ENCODE data around the gene MPZL2.

MPZL2 gene

GRCh38 chr11:118272001-118272400 lies 7.9 kb upstream of the MPZL2 start:
- Histone ChIP-seq H3K79me2 (ENCODE audit: insufficient read depth, low read length) (no peaks in the 10 kb centered on the region), H3K9ac (ENCODE audit: low read length) (no peak overlapping the region), H3F3A (ENCODE audit: insufficient read depth, low read length) (no peaks in the 10 kb centered on the region), H3K9me3 (ENCODE audit: low read length) (no peaks in the 10 kb centered on the region), H3K4me3 (ENCODE audit: low read depth, low read length, poor library complexity, severe bottlenecking) (no peak overlapping the region), H2AFZ (ENCODE audit: low read length) (no peak overlapping the region), H3K36me3 (ENCODE audit: insufficient read depth, low read length) (no peaks in the 10 kb centered on the region), H3K27me3 (ENCODE audit: insufficient read depth, low read length) (no peaks in the 10 kb centered on the region), H3K9me2 (ENCODE audit: low read depth, low read length) (no peaks in the 10 kb centered on the region), H4K20me1 (ENCODE audit: insufficient read depth, low read length) (no peaks in the 10 kb centered on the region), H3K4me2 (ENCODE audit: low read length) (no peak overlapping the region), H3K27ac (ENCODE audit: low read depth, low read length, poor library complexity, severe bottlenecking) (no peak overlapping the region), H3K4me1 (ENCODE audit: insufficient read depth, low read length, severe bottlenecking) (no peaks in the 10 kb centered on the region)
- no peak for TF ChIP-seq CTCF (IDR thresholded peaks at IDR 0.05; ENCODE audit: low read length)
- no peak for TF ChIP-seq EZH2 (IDR thresholded peaks at IDR 0.05; ENCODE audit: borderline replicate concordance, low read length)

GRCh38 chr11:118267486-118267885 lies 3.4 kb upstream of the MPZL2 start:
- Histone ChIP-seq H3K4me3 (ENCODE audit: low read depth, low read length, poor library complexity, severe bottlenecking) (no peak overlapping the region), H3K36me3 (ENCODE audit: insufficient read depth, low read length) (no peaks in the 10 kb centered on the region), H3K27me3 (ENCODE audit: insufficient read depth, low read length) (no peaks in the 10 kb centered on the region), H3K27ac (ENCODE audit: low read depth, low read length, poor library complexity, severe bottlenecking) (no peak overlapping the region), H3K4me2 (ENCODE audit: low read length) (no peak overlapping the region), H3K9me3 (ENCODE audit: low read length) (no peaks in the 10 kb centered on the region), H3F3A (ENCODE audit: insufficient read depth, low read length) (no peaks in the 10 kb centered on the region), H2AFZ (ENCODE audit: low read length) (no peak overlapping the region), H3K9ac (ENCODE audit: low read length) (no peak overlapping the region), H4K20me1 (ENCODE audit: insufficient read depth, low read length) (no peaks in the 10 kb centered on the region), H3K9me2 (ENCODE audit: low read depth, low read length) (no peaks in the 10 kb centered on the region), H3K4me1 (ENCODE audit: insufficient read depth, low read length, severe bottlenecking) (no peaks in the 10 kb centered on the region), H3K79me2 (ENCODE audit: insufficient read depth, low read length) (no peaks in the 10 kb centered on the region)
- TF ChIP-seq CTCF (IDR thresholded peaks at IDR 0.05; ENCODE audit: low read length): no peak
- TF ChIP-seq EZH2 (IDR thresholded peaks at IDR 0.05; ENCODE audit: borderline replicate concordance, low read length): no peak

GRCh38 chr11:118265954-118266353 lies 1.9 kb upstream of the MPZL2 start:
- no peak for TF ChIP-seq CTCF (IDR thresholded peaks at IDR 0.05; ENCODE audit: low read length)
- no peak for TF ChIP-seq EZH2 (IDR thresholded peaks at IDR 0.05; ENCODE audit: borderline replicate concordance, low read length)
- H3K79me2 ChIP-seq (ENCODE audit: insufficient read depth, low read length): no peaks in the 10 kb centered on the region

More at GRCh38 chr11:118265954-118266353, 1.9 kb upstream of the MPZL2 start:
- Histone ChIP-seq H2AFZ (ENCODE audit: low read length) (no peak overlapping the region), H3K4me2 (ENCODE audit: low read length) (no peak overlapping the region), H4K20me1 (ENCODE audit: insufficient read depth, low read length) (no peaks in the 10 kb centered on the region), H3F3A (ENCODE audit: insufficient read depth, low read length) (no peaks in the 10 kb centered on the region), H3K27ac (ENCODE audit: low read depth, low read length, poor library complexity, severe bottlenecking) (no peak overlapping the region), H3K9me2 (ENCODE audit: low read depth, low read length) (no peaks in the 10 kb centered on the region), H3K9me3 (ENCODE audit: low read length) (no peaks in the 10 kb centered on the region), H3K4me3 (ENCODE audit: low read depth, low read length, poor library complexity, severe bottlenecking) (no peak overlapping the region), H3K27me3 (ENCODE audit: insufficient read depth, low read length) (no peaks in the 10 kb centered on the region), H3K4me1 (ENCODE audit: insufficient read depth, low read length, severe bottlenecking) (no peaks in the 10 kb centered on the region), H3K36me3 (ENCODE audit: insufficient read depth, low read length) (no peaks in the 10 kb centered on the region), H3K9ac (ENCODE audit: low read length) (no peak overlapping the region)
